ENCODE results near the gene OLA1. TPM values are rescaled to one million over a fixed set of nuclear protein-coding genes. Genes with fewer than 3 reads are reported as not detected.
A peak's percentile ranks its signal among the peaks of the same experiment; 100 is the strongest.

The OLA1 gene
- total RNA-seq, 2 donors from 2014 or later = 127 to 181 TPM

GRCh38 chr2:174240097-174240496 lies 8.2 kb downstream of the OLA1 start:
- Mint-ChIP-seq H3K4me3 (no peak overlapping the region), H3K9me3 (no peaks in the 10 kb centered on the region), H3K36me3 (ENCODE audit: low read depth) (peaks cover 25% of the 10 kb centered on the region), H3K4me1 (peaks cover 2% of the 10 kb centered on the region), H3K27ac (no peak overlapping the region), H3K27me3 (ENCODE audit: insufficient read depth) (no peaks in the 10 kb centered on the region)
- Histone ChIP-seq H3K27ac (ENCODE audit: low read depth, low read length) (no peak overlapping the region), H3K27me3 (ENCODE audit: control insufficient read depth, insufficient read depth, low read length, poor library complexity, severe bottlenecking) (no peaks in the 10 kb centered on the region), H3K9ac (ENCODE audit: extremely low read depth, low read length, poor library complexity, severe bottlenecking) (no peak overlapping the region), H3K4me1 (ENCODE audit: control insufficient read depth, insufficient read depth, low read length) (no peaks in the 10 kb centered on the region), H3K36me3 (ENCODE audit: control insufficient read depth, insufficient read depth, low read length) (peaks cover 38% of the 10 kb centered on the region), H3K9me3 (ENCODE audit: control insufficient read depth, low read length) (no peaks in the 10 kb centered on the region), H3K4me3 (ENCODE audit: low read length) (no peak overlapping the region)
- no peak for DNase-seq
- TF ChIP-seq CTCF (conservative IDR thresholded peaks at IDR 0.05) = no peak
- WGBS, 2 experiments (ENCODE audit: insufficient coverage in 1 of 2, insufficient read length in 1 of 2) = 94% methylated on average over 1 of the region's 1 CpG; no CpG with 5 or more reads in 1 of the 2 experiments

DNA sequence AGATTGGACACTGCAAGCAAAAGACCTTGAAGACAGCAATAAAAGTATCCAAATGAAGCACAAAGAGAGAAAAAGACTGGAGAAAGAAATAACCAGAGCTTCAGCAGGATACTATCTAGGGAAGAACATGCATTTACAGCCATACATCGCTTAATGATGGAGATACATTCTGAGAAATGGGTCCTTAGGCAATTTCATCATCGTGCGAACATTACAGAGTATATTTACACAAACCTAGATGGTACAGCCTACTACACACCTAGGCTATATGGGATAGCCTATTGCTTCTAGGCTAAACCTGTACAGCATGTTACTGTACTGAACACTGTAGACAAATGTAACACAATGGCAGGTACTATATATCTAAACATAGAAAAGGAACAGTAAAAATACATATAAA lies 11.9 kb downstream of the OLA1 start:
- no peak overlapping the region for H3K27ac ChIP-seq (ENCODE audit: low read depth, low read length)
- Mint-ChIP-seq H3K27ac (no peak overlapping the region), H3K27me3 (ENCODE audit: insufficient read depth) (no peaks in the 10 kb centered on the region), H3K9me3 (no peaks in the 10 kb centered on the region), H3K36me3 (ENCODE audit: low read depth) (peaks cover 15% of the 10 kb centered on the region), H3K4me1 (no peaks in the 10 kb centered on the region), H3K4me3 (no peak overlapping the region)
- no peaks in the 10 kb centered on the region for H3K27me3 ChIP-seq (ENCODE audit: control insufficient read depth, insufficient read depth, low read length, poor library complexity, severe bottlenecking)
- no peaks in the 10 kb centered on the region for H3K9me3 ChIP-seq (ENCODE audit: control insufficient read depth, low read length)
- no peak for DNase-seq
- H3K4me1 ChIP-seq (ENCODE audit: control insufficient read depth, insufficient read depth, low read length) = no peaks in the 10 kb centered on the region
- peaks cover 17% of the 10 kb centered on the region for H3K36me3 ChIP-seq (ENCODE audit: control insufficient read depth, insufficient read depth, low read length)
- WGBS, 2 experiments (ENCODE audit: insufficient coverage in 1 of 2, insufficient read length in 1 of 2) = 92 to 94% methylated on average over 3 of the region's 3 CpGs
- no peak overlapping the region for H3K4me3 ChIP-seq (ENCODE audit: low read length)
- TF ChIP-seq CTCF (conservative IDR thresholded peaks at IDR 0.05) = no peak
- H3K9ac ChIP-seq (ENCODE audit: extremely low read depth, low read length, poor library complexity, severe bottlenecking) = no peak overlapping the region

- no peak overlapping the region for H3K27ac ChIP-seq (ENCODE audit: low read depth, low read length)
- no peaks in the 10 kb centered on the region for H3K9me3 ChIP-seq (ENCODE audit: control insufficient read depth, low read length)
- Mint-ChIP-seq H3K9me3 (no peaks in the 10 kb centered on the region), H3K27me3 (ENCODE audit: insufficient read depth) (no peaks in the 10 kb centered on the region), H3K36me3 (ENCODE audit: low read depth) (peaks cover 9% of the 10 kb centered on the region), H3K4me3 (no peak overlapping the region), H3K27ac (peak overlapping the region; percentile 24), H3K4me1 (no peaks in the 10 kb centered on the region)
- WGBS, 2 experiments (ENCODE audit: insufficient coverage in 1 of 2, insufficient read length in 1 of 2) = 92 to 93% methylated on average over 3 to 4 of the region's 4 CpGs
- no peak for TF ChIP-seq CTCF (conservative IDR thresholded peaks at IDR 0.05)
- no peaks in the 10 kb centered on the region for H3K27me3 ChIP-seq (ENCODE audit: control insufficient read depth, insufficient read depth, low read length, poor library complexity, severe bottlenecking)
- H3K9ac ChIP-seq (ENCODE audit: extremely low read depth, low read length, poor library complexity, severe bottlenecking) = no peak overlapping the region
- no peak for DNase-seq
- H3K36me3 ChIP-seq (ENCODE audit: control insufficient read depth, insufficient read depth, low read length) = peaks cover 17% of the 10 kb centered on the region
- no peaks in the 10 kb centered on the region for H3K4me1 ChIP-seq (ENCODE audit: control insufficient read depth, insufficient read depth, low read length)
- H3K4me3 ChIP-seq (ENCODE audit: low read length) = no peak overlapping the region
Measured at GRCh38 chr2:174235680-174236079, 12.7 kb downstream of the OLA1 start.
